Measurements from ENCODE around the gene SPATA31A6.
"Not testable (repeated sequence)": the region's sequence is repeated elsewhere in the genome, so short reads cannot be mapped to it uniquely, and the experiment has no call there.

Gene SPATA31A6

GRCh38 chr9:42183359-42183758, at the start of gene SPATA31A6:
Gene SPATA31A6 (plus strand): TSS chr9:42183659. CDS start chr9:42183688, 29 bp downstream.
- not testable (repeated sequence) for DNase-seq

GRCh38 chr9:42160299-42160698, 23.2 kb upstream of the SPATA31A6 start:
- DNase-seq = peak in 1 of 2 experiments; percentile 7

GRCh38 chr9:42219861-42220260, 36.4 kb downstream of the SPATA31A6 start:
- not testable (repeated sequence) for DNase-seq

- DNase-seq = not testable (repeated sequence)
Observed at GRCh38 chr9:42223230-42223629, 39.8 kb downstream of the SPATA31A6 start.

GRCh38 chr9:42233031-42233430, 49.6 kb downstream of the SPATA31A6 start:
- not testable (repeated sequence) for DNase-seq

- not testable (repeated sequence) for DNase-seq
Observed at GRCh38 chr9:42234610-42235009, 51.2 kb downstream of the SPATA31A6 start.

- not testable (repeated sequence) for DNase-seq
Observed at GRCh38 chr9:42235352-42235991, 52.0 kb downstream of the SPATA31A6 start.

GRCh38 chr9:42236097-42236496, 52.6 kb downstream of the SPATA31A6 start:
- not testable (repeated sequence) for DNase-seq

- not testable (repeated sequence) for DNase-seq
Observed at GRCh38 chr9:42237381-42237780, 53.9 kb downstream of the SPATA31A6 start.

GRCh38 chr9:42238862-42239261, 55.4 kb downstream of the SPATA31A6 start:
- not testable (repeated sequence) for DNase-seq
